Kidney epithelial cell (primary cell): ENCODE results near the gene ZNF236. TPM values are rescaled to one million over a fixed set of nuclear protein-coding genes. Genes with fewer than 3 reads are reported as not detected.

ENCODE experiments used
- DNase-seq: peaks from one replicate; pipeline ENCODE4 v3.0.0-alpha.2; 2010; ENCODE audit warnings: low read depth
- H3K27me3 ChIP-seq: 2 replicates; pipeline ENCODE4 v1.6.0; 2011; ENCODE audit warnings: low read length; ENCODE audit not compliant: control insufficient read depth, insufficient read depth
- H3K36me3 ChIP-seq: 2 replicates; pipeline ENCODE4 v1.5.1; 2011; ENCODE audit warnings: low read length; ENCODE audit not compliant: control insufficient read depth, insufficient read depth
- H3K4me3 ChIP-seq: 2 replicates; pipeline ENCODE4 v1.5.1; 2011; ENCODE audit warnings: low read depth, mild to moderate bottlenecking, control low read depth, low read length
- CTCF ChIP-seq: IDR thresholded peaks from 2 replicates; pipeline ENCODE4 v1.5.1; 2011; ENCODE audit warnings: mild to moderate bottlenecking, moderate library complexity, low read length, control low read depth, inconsistent platforms; ENCODE audit not compliant: insufficient read depth, poor library complexity, severe bottlenecking
- total RNA-seq: library from RNA; depleted of rRNA; stranded (reverse); fragments of >200 nt; gene quantifications from 2 replicates; pipeline ENCODE4 v1.2.3, GENCODE V29; 2015

The ZNF236 gene
- total RNA-seq, 1 donor from 2014 or later: 7.8 TPM

- TF ChIP-seq CTCF: no peak
- Histone ChIP-seq H3K36me3 (no peaks in the 10 kb centered on the region), H3K4me3 (no peak overlapping the region), H3K27me3 (no peaks in the 10 kb centered on the region)
- no peak for DNase-seq
These were observed 184.2 kb downstream of the ZNF236 start for GRCh38 chr18:77006305-77007175.

- no peak overlapping the region for H3K4me3 ChIP-seq
- no peak for TF ChIP-seq CTCF
- H3K36me3 ChIP-seq: no peaks in the 10 kb centered on the region
- DNase-seq: no peak
- H3K27me3 ChIP-seq: no peaks in the 10 kb centered on the region
These were observed 184.9 kb downstream of the ZNF236 start for GRCh38 chr18:77007251-77007650.

GRCh38 chr18:77008006-77008405 lies 185.6 kb downstream of the ZNF236 start:
- DNase-seq: no peak
- Histone ChIP-seq H3K4me3 (no peak overlapping the region), H3K36me3 (no peaks in the 10 kb centered on the region), H3K27me3 (no peaks in the 10 kb centered on the region)
- TF ChIP-seq CTCF: no peak

- H3K27me3 ChIP-seq: no peaks in the 10 kb centered on the region
- H3K4me3 ChIP-seq: no peak overlapping the region
- no peak for TF ChIP-seq CTCF
- DNase-seq: no peak
- no peaks in the 10 kb centered on the region for H3K36me3 ChIP-seq
These were observed 186.4 kb downstream of the ZNF236 start for GRCh38 chr18:77008576-77009315.

GRCh38 chr18:77009675-77010074 lies 187.3 kb downstream of the ZNF236 start:
- no peak for DNase-seq
- Histone ChIP-seq H3K36me3 (no peaks in the 10 kb centered on the region), H3K27me3 (no peaks in the 10 kb centered on the region), H3K4me3 (no peak overlapping the region)
- no peak for TF ChIP-seq CTCF
